ENCODE results near the gene CCDC82. TPM values are rescaled to one million over a fixed set of nuclear protein-coding genes. Genes with fewer than 3 reads are reported as not detected.

Gene CCDC82
- total RNA-seq, 4 donors from 2014 or later: 34.1 to 43.4 (median 41.4) TPM

GRCh38 chr11:96318399-96318798 is 71.3 kb downstream of the CCDC82 start:
- TF ChIP-seq, protein P1, sequence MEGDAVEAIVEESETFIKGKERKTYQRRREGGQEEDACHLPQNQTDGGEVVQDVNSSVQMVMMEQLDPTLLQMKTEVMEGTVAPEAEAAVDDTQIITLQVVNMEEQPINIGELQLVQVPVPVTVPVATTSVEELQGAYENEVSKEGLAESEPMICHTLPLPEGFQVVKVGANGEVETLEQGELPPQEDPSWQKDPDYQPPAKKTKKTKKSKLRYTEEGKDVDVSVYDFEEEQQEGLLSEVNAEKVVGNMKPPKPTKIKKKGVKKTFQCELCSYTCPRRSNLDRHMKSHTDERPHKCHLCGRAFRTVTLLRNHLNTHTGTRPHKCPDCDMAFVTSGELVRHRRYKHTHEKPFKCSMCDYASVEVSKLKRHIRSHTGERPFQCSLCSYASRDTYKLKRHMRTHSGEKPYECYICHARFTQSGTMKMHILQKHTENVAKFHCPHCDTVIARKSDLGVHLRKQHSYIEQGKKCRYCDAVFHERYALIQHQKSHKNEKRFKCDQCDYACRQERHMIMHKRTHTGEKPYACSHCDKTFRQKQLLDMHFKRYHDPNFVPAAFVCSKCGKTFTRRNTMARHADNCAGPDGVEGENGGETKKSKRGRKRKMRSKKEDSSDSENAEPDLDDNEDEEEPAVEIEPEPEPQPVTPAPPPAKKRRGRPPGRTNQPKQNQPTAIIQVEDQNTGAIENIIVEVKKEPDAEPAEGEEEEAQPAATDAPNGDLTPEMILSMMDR (IDR thresholded peaks at IDR 0.05; ENCODE audit: low read depth): no peak

DNA sequence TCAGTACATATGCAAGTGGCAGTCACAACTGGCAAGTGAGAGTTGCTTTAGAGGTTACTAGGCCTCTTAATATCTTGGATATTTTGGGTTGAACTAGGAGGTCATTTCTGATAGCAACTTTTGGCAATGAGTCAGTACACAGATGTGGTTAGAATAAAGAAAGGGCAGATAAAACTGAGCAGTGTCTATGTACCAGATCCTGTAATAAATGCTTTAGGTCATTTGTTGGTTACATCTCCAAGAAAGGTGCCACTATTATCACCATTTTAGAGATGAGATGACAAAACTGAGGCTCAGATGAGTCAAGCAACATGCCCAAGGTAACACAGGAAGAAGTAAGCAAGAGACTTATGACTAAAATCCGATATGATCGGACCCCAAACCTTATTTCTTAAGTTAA is 71.7 kb downstream of the CCDC82 start:
- TF ChIP-seq, protein P1 (IDR thresholded peaks at IDR 0.05; ENCODE audit: low read depth): no peak

DNA sequence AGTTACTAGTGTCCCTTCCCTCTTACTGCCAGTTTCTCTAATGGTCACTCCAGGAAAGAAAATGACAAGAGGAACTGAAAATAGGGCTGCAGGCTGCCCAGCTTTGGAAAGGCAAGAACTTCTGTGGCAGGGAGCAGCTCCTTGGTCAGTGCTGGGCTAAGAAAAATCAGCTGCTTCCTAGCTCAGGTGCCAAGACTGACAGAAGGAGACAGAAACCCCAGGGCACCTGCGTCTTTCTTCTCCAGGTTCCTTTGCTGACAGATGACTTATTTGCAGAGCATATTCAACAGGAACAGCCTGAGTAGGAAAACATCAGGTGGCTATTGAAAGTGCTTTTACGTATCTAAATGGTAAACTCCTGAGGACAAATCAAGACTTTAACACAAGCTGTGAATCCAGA is 72.1 kb downstream of the CCDC82 start:
- TF ChIP-seq, protein P1 (IDR thresholded peaks at IDR 0.05; ENCODE audit: low read depth): no peak

DNA sequence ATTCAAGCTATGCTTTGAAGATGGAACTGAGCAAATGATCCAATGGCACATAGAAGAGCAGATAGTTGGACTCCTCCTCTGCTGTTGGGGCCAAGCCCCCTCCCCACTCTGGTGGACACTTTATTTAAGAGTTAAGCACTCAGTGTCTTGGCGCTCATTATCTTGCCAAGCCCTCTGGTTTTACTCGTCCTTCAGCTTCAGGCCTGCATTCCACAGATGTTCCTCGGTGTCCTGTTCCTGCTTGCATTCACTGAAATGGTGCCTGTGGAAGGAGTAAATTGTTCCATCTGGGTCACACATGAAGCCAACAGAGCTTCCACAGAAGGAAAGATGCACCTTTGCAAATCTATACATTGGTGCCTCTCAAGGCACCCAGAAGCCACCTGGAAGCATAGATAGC is 72.8 kb downstream of the CCDC82 start:
- TF ChIP-seq, protein P1 (IDR thresholded peaks at IDR 0.05; ENCODE audit: low read depth): no peak

DNA sequence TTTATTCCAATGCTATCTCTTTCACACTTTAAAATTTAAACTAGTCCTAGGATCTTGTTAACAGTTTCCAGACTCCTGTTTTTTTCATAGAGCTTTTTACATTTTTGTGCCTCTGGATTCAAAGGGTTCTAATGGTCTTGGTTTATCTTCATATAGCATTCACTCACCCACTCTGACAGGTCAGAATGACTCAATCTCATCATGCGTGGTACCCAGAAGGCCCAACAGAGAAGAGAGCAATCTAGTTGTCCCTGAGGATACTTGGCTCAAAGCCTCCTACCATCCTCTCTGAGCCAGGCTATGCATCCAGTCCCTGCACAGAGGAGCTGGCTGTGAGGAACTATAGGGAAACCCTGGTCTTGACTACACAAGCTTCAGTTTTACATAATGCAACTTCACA is 74.2 kb downstream of the CCDC82 start:
- TF ChIP-seq, protein P1 (IDR thresholded peaks at IDR 0.05; ENCODE audit: low read depth): no peak

DNA sequence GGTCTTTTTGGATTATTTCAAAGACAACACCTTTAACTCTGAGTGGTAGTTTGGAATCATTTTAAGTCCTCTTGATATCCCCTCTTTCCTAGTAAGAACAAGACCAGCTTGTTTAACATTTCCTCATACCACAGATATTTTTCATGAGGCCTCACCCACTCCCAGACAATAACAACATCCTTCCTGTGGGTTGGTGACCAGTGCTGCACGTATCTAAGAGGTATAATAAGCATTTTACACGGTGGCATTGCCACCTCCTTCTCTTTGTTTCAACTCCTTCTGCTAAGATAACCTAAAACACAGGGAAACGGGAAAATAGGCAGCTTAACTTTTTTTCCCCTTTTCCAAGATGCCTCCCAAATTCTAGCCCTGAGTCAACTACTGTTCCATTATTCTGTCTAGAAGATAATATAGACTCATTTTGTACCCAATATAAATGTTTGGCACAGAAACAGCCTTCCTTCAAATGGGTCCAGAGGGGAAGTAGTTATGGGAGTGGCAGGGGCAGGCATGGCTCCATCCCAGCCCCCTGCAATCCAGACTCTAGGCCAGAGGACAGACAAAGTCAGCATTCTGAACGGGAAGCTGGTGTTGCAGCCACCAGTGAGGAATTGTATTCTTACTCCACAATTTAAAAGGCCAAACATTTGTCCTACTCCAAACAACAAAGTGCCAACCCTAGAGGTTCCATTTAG is 75.2 kb downstream of the CCDC82 start:
- TF ChIP-seq, protein P1 (IDR thresholded peaks at IDR 0.05; ENCODE audit: low read depth): no peak

- TF ChIP-seq, protein P1 (IDR thresholded peaks at IDR 0.05; ENCODE audit: low read depth): no peak
These were observed 76.5 kb downstream of the CCDC82 start for GRCh38 chr11:96313163-96313562.
